ENCODE data around the gene TMEM114. TPM values are rescaled to one million over a fixed set of nuclear protein-coding genes. Genes with fewer than 3 reads are reported as not detected.

Gene TMEM114
- total RNA-seq, 1 experiment from 2014 or later, result not detected

DNA sequence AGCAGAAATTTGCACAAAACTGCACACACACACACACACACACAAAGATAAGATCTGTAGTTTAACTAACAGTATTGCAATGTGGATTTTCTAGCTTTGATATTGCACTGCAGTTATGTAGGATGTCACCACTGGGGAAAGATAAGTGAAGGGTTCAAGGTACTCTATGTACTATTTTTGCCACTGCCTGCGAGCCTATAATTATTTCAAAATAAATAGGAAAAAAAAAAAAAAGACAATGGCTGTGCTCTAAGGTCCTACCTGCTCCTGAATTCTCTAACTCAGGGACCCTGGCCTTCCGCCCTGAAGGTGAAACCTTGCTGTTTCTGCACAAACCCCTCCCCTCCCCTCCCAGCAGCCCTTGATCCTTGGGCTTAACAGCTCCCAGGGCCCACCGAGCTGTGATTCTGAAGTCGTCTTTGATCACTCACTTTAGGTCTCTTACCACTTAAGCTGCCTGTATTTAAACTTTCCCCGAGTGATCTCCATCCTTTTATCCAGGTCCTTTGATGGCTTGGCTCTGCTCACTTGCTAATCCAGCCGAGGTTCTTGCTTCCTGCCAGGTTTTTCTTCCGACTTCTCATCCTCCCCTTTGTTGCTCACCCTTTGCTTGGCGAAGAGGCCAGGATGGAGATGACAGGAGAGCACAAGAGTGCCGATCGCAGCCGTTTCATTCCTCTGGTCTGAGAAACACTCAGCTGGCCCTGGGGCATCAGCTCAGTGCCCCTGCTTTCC, 37.7 kb downstream of the TMEM114 start:
- Histone ChIP-seq H3K4me1 (ENCODE audit: control insufficient read depth, insufficient read depth, low read length) (no peaks in the 10 kb centered on the region), H3K36me3 (ENCODE audit: control insufficient read depth, insufficient read depth, low read length) (no peaks in the 10 kb centered on the region), H3K4me3 (ENCODE audit: low read depth in 2 of 2, low read length in 2 of 2) (no peak overlapping the region), H3K9me3 (ENCODE audit: control insufficient read depth, insufficient read depth, low read depth, low read length) (no peaks in the 10 kb centered on the region), H3K27ac (ENCODE audit: low read length) (no peak overlapping the region), H3K27me3 (ENCODE audit: control insufficient read depth, insufficient read depth, low read length) (peaks cover 29% of the 10 kb centered on the region)
- no TSS peak for BruUV-seq (replicated peaks)
- ATAC-seq (no peak), DNase-seq (ENCODE audit: low read depth, low spot score) (no peak)
- in situ Hi-C loops (cut with HindIII; ENCODE audit: low pct_unique_long_range_greater_than_20kb, low sequenced_read_pairs), result no loop called here
- ChIA-PET CTCF (interaction anchor here (0.7 kb wide), 2 partner anchors 17 to 89 kb away, joined by 3 to 6 read pairs; no protein-coding TSS in a partner anchor), POLR2A (no interaction called here)
- intact Hi-C loops (cut with micrococcal nuclease; ENCODE audit: unreplicated experiment), result no loop called here
- TF ChIP-seq CTCF (IDR thresholded peaks at IDR 0.05) (no peak), POLR2AphosphoS5 (IDR thresholded peaks at IDR 0.05; ENCODE audit: low read depth, low read length) (no peak), REST (IDR thresholded peaks at IDR 0.05; ENCODE audit: insufficient read depth in 1 of 2, low read depth in 2 of 2, low read length in 1 of 2) (no peak), SIN3A (IDR thresholded peaks at IDR 0.05; ENCODE audit: borderline replicate concordance, insufficient read depth, low read depth, low read length) (no peak), TCF7L2 (IDR thresholded peaks at IDR 0.05; ENCODE audit: low read depth, low read length) (no peak)

DNA sequence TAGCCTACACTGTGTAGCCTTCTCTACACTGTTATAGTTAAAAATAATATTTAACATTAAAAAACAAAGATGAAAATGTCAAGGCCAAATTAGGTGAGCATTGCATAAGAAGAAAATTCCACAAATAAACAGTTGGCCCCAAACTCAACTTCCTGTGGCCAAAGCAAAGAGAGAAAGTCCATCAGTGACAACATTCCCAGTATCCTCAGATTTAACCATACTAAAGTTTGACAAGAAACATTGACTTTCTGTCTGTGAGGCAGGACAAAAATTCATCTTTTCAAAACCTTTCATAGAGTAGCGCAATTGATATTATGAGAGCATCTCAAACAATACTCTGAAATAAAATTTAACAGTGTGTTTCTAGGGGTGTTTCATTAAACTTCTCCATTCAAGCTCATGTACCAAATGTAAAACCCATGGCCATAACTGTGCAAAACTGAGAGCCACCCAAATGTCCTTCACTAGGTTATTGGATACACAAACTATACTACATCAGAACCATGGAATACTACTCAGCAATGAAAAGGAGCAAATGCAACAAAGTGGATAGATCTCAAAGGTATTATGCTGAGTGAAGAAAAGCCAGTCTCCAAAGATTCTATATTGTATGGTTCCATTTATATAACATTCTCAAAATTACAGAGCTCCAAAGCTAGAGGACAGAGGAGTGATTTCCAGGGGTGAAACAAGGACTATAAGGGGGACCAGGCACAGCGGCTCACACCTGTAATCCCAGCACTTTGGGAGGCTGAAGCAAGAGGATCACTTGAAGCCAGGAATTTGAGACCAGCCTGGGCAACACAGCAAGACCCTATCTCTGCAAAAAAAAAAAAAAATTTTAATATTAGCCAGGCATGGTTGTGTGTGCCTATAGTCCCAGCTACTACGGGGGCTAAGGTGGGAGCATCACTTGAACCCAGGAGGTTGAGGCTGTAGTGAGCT, 38.7 kb downstream of the TMEM114 start:
- no peak for TF ChIP-seq CTCF (IDR thresholded peaks at IDR 0.05)
- TF ChIP-seq SIN3A (IDR thresholded peaks at IDR 0.05; ENCODE audit: borderline replicate concordance, insufficient read depth, low read depth, low read length), result no peak
- no peak for TF ChIP-seq TCF7L2 (IDR thresholded peaks at IDR 0.05; ENCODE audit: low read depth, low read length)
- TF ChIP-seq REST (IDR thresholded peaks at IDR 0.05; ENCODE audit: insufficient read depth in 1 of 2, low read depth in 2 of 2, low read length in 1 of 2), result no peak
- no peak for TF ChIP-seq POLR2AphosphoS5 (IDR thresholded peaks at IDR 0.05; ENCODE audit: low read depth, low read length)
- no peaks in the 10 kb centered on the region for H3K4me1 ChIP-seq (ENCODE audit: control insufficient read depth, insufficient read depth, low read length)
- ChIA-PET CTCF (interaction anchor here (0.7 kb wide), 2 partner anchors 18 to 90 kb away, joined by 3 to 6 read pairs; no protein-coding TSS in a partner anchor), POLR2A (no interaction called here)
- H3K4me3 ChIP-seq (ENCODE audit: low read depth in 2 of 2, low read length in 2 of 2), result no peak overlapping the region
- no peaks in the 10 kb centered on the region for H3K36me3 ChIP-seq (ENCODE audit: control insufficient read depth, insufficient read depth, low read length)
- no TSS peak for BruUV-seq (replicated peaks)
- no peaks in the 10 kb centered on the region for H3K9me3 ChIP-seq (ENCODE audit: control insufficient read depth, insufficient read depth, low read depth, low read length)
- H3K27ac ChIP-seq (ENCODE audit: low read length), result no peak overlapping the region
- DNase-seq (ENCODE audit: low read depth, low spot score) (no peak), ATAC-seq (no peak)
- intact Hi-C loops (cut with micrococcal nuclease; ENCODE audit: unreplicated experiment) (no loop called here), in situ Hi-C loops (cut with HindIII; ENCODE audit: low pct_unique_long_range_greater_than_20kb, low sequenced_read_pairs) (no loop called here)
- peaks cover 29% of the 10 kb centered on the region for H3K27me3 ChIP-seq (ENCODE audit: control insufficient read depth, insufficient read depth, low read length)
